ENCODE measurements around the gene MC1R.
"Not testable (repeated sequence)": the region's sequence is repeated elsewhere in the genome, so short reads cannot be mapped to it uniquely, and the experiment has no call there.

The MC1R gene

DNA sequence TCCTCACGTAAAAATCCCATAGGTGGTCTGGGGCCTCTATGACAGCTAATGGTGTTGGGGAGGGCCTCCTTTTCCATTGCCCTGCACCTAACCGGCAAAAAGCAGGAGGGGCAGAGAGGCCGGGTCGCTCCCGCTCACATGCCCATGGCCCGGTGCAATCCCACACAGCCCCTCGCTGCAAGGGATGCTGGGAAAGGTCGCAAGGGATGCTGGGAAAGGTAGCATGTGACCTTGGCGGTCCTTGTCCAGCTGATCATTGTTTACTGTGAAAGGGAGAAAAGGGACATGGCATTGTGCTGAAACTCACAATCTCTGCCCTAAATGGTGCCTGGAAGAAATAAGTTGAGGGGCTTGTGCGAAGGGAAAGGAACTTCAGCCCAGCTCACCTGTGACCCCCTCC lies 39.9 kb downstream of the MC1R start:
- no peak for DNase-seq (ENCODE audit: low read depth in 2 of 2)

DNA sequence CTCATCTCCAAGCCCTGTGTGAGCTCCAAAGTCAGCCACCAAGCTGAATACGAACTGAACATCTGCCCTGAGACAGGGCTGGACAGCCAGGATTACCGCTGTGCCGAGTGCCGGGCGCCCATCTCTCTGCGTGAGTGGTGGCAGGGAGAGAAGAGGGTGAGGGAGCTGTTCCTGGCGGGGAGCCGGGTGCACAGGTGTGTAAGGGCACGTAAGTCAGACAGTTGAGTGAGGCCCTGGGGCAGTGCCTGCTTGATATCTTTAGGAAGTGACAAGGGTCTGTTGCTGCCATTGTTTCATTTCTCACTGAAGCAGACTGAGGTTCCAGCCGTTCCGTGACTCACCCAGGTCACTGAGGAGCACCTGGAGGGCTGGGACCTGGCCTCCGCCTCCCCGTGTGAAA lies 42.3 kb downstream of the MC1R start:
- DNase-seq (ENCODE audit: low read depth in 2 of 2), result no peak

DNA sequence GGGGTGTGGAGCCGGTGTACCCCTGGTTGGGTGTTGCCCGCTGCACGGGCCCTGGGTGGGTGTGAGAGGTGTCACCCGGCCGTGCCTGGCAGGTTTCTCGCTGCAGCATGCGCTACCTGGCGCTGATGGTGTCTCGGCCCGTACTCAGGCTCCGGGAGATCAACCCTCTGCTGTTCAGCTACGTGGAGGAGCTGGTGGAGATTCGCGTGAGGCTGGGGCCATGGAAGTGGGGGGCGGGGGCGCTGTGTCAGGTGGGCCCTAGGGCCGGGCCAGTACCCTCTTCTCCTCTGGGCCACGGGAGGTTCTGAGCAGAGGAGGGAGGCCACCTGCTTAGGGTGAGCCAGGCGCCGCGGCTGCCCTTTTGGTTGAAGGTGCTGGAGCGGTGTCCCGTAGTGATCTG lies 43.3 kb downstream of the MC1R start:
- DNase-seq (ENCODE audit: low read depth in 2 of 2), result no peak

DNA sequence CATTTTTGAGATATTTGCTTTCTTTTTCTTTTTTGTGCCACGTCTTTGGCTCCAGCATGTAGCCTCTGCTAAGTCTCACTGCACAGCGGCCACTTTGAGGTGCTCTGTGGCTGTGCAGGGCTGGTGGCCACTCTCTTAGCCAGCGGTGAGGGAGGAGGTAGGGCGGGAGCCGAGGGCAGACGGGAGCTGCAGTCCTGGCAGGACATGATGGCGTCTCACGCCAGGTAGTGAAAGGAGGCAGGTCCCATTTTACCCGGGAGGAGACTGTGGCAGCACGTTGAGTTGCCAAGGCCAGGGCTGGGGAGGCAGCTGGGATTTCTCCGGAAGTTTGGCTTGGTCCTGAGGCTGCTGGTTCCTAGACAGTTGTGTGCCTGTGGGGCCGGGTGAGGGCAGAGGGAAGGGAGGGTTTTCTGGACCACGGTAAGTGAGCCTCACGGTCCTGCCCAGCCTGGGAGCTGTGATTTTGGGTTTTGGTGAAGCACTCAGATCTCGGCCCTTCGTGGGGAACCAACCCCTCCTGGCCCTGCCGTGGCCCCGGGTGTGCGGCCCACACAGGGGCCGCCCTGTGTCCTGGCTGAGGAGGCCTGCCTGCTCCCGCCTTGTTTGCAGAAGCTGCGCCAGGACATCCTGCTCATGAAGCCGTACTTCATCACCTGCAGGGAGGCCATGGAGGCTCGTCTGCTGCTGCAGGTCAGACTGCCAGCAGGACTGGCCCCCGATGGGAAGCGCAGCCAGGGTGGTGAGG lies 44.3 kb downstream of the MC1R start:
- no peak for DNase-seq (ENCODE audit: low read depth in 2 of 2)

GRCh38 chr16:89964201-89964600 lies 45.5 kb downstream of the MC1R start:
- no peak for DNase-seq (ENCODE audit: low read depth in 2 of 2)

DNA sequence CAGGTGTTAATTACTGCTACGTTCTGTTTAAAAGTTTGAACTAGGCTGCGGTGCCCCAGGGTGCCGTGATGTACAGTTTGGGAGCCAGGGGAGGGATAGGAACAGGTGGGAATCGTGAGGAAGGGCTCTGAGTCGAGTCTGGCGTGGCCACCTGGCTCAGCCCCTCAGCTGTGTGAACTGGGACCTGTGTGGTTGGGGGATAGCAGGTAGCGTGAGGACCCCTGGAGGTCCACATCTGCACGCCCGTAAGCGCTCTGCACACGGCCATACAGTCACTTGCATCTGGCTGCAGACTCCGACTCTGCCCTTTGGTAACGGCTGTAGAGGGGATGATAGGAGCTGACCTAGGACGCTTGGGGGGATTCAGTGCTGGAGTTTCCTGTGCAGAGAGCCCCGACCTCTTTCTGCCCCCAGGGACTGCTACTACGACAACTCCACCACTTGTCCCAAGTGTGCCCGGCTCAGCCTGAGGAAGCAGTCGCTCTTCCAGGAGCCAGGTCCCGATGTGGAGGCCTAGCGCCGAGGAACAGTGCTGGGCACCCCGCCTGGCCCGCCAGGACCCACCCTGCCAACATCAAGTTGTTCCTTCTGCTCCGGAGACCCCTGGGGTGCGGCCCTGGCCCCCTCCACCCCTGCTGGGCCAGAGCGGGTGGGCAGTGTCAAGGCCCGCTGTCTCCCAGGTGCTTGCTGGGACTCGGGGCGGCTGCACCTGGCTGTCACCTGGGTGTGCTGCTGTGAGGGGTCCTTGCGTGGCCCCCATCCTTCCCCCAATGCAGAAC lies 47.0 kb downstream of the MC1R start:
- no peak for DNase-seq (ENCODE audit: low read depth in 2 of 2)

DNA sequence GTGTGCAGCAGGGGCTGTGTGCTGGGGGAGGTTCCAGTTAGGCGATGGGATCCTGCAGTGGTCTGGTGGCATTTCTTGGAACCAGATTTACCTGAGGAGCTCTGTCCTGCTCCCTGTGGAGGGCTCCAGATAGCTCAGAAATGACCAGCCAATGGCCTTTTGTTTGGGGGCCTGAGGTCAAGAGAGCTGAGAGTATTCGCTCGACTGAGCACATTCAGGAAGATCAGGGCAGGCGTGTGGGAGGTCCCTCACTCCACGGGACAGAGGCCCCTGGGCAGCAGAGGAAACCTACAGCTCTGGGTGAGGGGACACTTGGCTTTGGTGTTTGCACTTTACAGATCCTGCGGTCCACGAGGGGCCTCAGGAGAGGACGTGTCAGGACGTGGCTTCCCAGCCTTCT lies 48.1 kb downstream of the MC1R start:
- no peak for DNase-seq (ENCODE audit: low read depth in 2 of 2)

- not testable (repeated sequence) for DNase-seq (ENCODE audit: low read depth in 2 of 2)
Observed at GRCh38 chr16:89967436-89967835, 48.8 kb downstream of the MC1R start.

DNA sequence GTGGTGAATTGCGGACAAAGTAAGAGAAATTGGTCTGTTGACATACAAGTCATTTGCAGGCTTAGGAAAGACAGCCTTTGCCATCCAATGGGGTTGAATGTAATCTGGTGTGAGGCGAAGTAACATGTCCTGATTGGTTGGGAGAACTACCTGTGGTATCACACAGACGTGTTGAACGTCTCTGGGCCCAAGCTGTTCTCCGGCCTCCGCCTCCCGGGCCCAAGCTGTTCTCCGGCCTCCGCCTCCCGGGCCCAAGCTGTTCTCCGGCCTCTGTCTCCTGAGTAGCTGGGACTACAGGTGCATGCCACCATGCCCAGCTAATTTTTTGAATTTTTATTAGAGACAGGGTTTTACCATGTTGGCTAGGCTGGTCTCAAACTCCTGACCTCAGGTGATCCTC lies 49.4 kb downstream of the MC1R start:
- DNase-seq (ENCODE audit: low read depth in 2 of 2), result not testable (repeated sequence)

DNA sequence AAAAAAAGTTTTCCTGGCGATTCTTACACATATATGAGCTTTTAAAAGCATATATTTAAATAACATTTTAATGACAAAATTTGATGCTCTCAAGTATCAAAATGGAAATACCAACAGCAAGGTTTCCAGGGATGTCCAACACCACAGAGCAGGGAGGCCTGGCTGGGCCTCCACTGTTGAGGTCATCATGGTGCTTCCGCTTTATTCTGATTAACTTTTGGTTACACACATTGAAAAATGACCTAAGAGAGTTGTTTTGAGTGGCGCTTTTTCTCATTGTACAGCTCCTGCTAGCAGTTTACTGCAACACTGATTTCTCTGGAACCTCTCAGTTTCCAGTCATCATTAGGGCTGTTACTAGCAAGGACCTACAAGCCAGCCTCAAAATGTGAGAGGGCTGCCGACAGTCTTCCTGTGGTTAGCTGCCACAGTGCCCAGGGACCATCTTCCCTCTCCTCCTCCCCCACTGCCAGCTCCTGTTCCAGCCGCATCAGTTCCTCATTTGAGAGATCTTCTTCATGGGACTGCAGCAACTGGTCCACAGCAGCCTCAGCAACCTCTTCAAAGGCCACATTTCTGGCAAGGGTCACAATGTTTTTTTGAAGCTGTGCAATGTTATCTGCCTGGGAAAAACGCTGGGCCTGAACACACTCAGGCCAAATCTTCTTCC lies 51.2 kb downstream of the MC1R start:
- no peak for DNase-seq (ENCODE audit: low read depth in 2 of 2)

Measured in stimulated activated CD4-positive, alpha-beta T cell treated with anti-CD3 and anti-CD28 coated beads, Interleukin-1b, Interleukin-23, amount 100 ng/mL, for 1 hour (primary cell).